T follicular helper cell (primary cell): ENCODE measurements around the gene SH2B2.
"Not testable (repeated sequence)": the region's sequence is repeated elsewhere in the genome, so short reads cannot be mapped to it uniquely, and the experiment has no call there.

Experiments used
- DNase-seq: peaks from one replicate; pipeline ENCODE4 v3.0.0-alpha.2; 2020; ENCODE audit warnings: low read depth

The SH2B2 gene

DNA sequence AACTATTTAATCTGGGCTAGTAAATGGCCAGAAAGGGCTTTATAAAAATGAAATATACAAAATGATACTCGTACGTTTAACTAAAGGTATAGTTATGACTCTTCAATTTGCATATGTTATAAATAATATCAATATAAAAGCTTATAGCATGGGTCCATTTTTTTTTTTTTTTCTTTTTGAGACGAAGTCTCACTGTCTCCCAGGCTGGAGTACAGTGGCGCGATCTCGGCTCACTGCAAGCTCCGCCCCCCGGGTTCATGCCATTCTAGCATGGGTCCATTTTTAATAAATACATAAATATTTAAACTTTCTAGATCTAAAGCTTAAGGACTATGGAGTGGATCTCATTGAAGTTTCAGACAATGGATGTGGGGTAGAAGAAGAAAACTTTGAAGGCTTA is 50.3 kb downstream of the SH2B2 start:
- not testable (repeated sequence) for DNase-seq

GRCh38 chr7:102337420-102337819 is 50.8 kb downstream of the SH2B2 start:
- not testable (repeated sequence) for DNase-seq

GRCh38 chr7:102340599-102341368 is 54.1 kb downstream of the SH2B2 start:
- not testable (repeated sequence) for DNase-seq

GRCh38 chr7:102346983-102347382 is 60.3 kb downstream of the SH2B2 start:
- not testable (repeated sequence) for DNase-seq

GRCh38 chr7:102356344-102356743 is 69.7 kb downstream of the SH2B2 start, which contains the start of gene SPDYE6:
Gene SPDYE6 (minus strand): TSS chr7:102356444. CDS start chr7:102356023, 421 bp downstream.
- not testable (repeated sequence) for DNase-seq

DNA sequence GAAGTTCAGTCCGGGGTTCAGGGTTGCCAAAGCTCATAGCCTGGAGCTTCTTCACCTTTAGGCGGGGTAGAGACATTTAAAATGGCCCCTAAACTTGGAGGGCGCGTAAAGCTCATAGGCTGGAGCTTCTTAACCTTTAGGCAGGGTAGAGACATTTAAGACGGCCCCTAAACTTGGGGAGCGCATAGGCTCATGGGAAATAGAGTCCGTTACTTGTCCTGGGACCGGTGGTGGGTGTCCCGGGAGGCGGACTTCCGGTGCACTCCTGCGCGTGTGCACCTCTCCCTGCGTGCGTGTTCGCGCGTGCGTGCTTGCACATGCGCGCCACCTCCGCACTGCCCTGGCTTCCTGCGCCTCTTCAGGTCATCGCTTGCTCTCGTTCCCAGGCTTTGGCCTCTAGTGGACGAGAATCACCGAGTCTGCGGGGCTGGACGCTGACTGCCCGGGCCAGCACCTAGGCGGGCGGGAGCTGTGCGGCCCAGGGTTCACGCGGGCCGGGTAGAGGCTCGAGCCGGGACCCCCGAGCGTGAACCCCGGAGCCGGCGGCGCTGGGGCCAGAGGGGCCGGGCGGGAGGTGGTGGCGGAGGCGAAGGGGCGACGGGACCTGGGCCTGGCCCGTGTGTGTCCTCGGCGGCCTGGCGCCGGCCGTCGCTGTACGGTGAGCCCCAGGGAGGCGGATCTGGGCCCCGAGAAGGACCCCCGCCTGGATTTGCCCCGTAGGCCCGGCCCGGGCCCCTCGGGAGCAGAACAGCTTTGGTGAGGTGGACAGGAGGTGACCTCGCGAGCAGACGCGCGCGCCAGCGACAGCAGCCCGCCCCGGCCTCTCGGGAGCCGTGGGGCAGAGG is 77.1 kb downstream of the SH2B2 start:
- peak; percentile 90 for DNase-seq

DNA sequence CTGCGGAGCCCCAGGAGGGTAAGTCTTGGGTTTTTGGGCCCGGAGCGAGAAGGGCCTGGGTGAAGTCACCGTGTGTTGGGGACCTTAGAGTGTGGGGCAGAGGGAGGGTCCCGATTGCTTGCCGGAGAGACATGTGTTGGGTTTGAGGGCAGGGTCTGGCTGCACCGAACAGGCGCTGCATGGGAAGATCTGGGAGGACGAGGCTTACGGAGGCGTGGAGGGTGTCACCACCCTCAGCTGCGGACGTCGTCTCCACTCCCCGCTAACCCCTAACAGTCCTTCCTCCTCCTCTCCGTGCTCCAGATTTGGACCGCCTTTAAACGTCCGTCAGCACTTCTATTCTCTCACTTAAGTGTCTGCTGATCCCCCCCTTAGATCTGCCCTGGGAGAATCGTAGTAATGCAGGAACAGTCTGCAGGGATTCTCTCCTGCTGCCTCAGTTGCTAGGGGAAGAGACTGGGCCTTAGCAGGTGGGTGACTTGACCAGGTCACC is 77.8 kb downstream of the SH2B2 start:
- DNase-seq: not testable (repeated sequence)

DNA sequence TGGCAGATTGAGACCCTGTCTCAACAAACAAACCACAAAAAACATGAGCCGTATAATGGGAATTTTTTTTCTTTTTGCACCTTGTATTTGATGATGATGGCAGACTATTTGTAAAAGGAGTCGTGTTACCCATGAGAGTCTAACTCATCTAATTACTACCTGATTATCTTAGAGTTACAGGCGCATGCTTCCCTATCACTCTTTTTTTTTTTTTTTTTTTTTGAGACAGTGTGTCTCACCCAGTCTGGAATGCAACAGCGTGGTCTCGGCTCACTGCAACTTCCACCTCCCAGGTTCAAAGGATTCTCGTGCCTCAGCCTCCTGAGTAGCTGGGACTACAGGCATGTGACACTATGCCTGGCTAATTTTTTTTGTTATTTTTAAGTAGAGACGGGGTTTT is 78.7 kb downstream of the SH2B2 start:
- DNase-seq: not testable (repeated sequence)

GRCh38 chr7:102370038-102370437 is 83.4 kb downstream of the SH2B2 start:
- DNase-seq: not testable (repeated sequence)
